Osteoblast (primary cell): ENCODE measurements around the gene KCNMB4. TPM values are rescaled to one million over a fixed set of nuclear protein-coding genes. Genes with fewer than 3 reads are reported as not detected.

Source experiments
- DNase-seq: peaks from one replicate; pipeline ENCODE4 v3.0.0; 2011; ENCODE audit warnings: low spot score, mixed read lengths; ENCODE audit not compliant: insufficient read length; ENCODE audit errors: missing footprints
- H2AFZ ChIP-seq: 2 replicates; pipeline ENCODE4 v1.6.0; 2011; ENCODE audit warnings: mild to moderate bottlenecking, low read length
- H3K27ac ChIP-seq: 2 replicates; pipeline ENCODE4 v1.5.1; 2011; ENCODE audit warnings: mild to moderate bottlenecking, low read depth, low read length, moderate library complexity
- H3K27me3 ChIP-seq: 2 replicates; pipeline ENCODE4 v1.6.0; 2012; ENCODE audit warnings: mild to moderate bottlenecking, control low read depth, inconsistent platforms, low read length, moderate library complexity; ENCODE audit not compliant: insufficient read depth
- H3K36me3 ChIP-seq: 2 replicates; pipeline ENCODE4 v1.5.1; 2011; ENCODE audit warnings: mild to moderate bottlenecking, low read length, control low read depth, moderate library complexity; ENCODE audit not compliant: insufficient read depth
- H3K4me1 ChIP-seq: 2 replicates; pipeline ENCODE4 v1.5.1; 2011; ENCODE audit warnings: mild to moderate bottlenecking, low read length, control low read depth, moderate library complexity; ENCODE audit not compliant: insufficient read depth
- H3K4me2 ChIP-seq: 2 replicates; pipeline ENCODE4 v1.6.0; 2011; ENCODE audit warnings: mild to moderate bottlenecking, low read length; ENCODE audit not compliant: insufficient read depth
- H3K4me3 ChIP-seq: fragments of 200-600 bp; sonication (generic); 3 replicates; pipeline ENCODE4 v1.5.1; 2012; ENCODE audit warnings: mild to moderate bottlenecking, low read length, inconsistent platforms; ENCODE audit not compliant: insufficient read depth
- H3K79me2 ChIP-seq: 2 replicates; pipeline ENCODE4 v1.6.0; 2012; ENCODE audit warnings: mild to moderate bottlenecking, low read length, control low read depth, inconsistent platforms; ENCODE audit not compliant: insufficient read depth
- H3K9me3 ChIP-seq: 2 replicates; pipeline ENCODE4 v1.5.1; 2011; ENCODE audit warnings: low read depth, low read length, control low read depth
- H4K20me1 ChIP-seq: 2 replicates; pipeline ENCODE4 v1.6.0; 2012; ENCODE audit warnings: mild to moderate bottlenecking, low read length, control low read depth; ENCODE audit not compliant: insufficient read depth
- CTCF ChIP-seq: IDR thresholded peaks from 2 replicates; pipeline ENCODE4 v1.5.1; 2011; ENCODE audit warnings: mild to moderate bottlenecking, low read depth, low read length, moderate library complexity; ENCODE audit errors: extremely low read depth
- total RNA-seq: library from RNA; depleted of rRNA; stranded (reverse); fragments of >200 nt; gene quantifications from 2 replicates; pipeline ENCODE4 v1.2.3, GENCODE V29; 2012

KCNMB4 gene
- total RNA-seq, 1 donor: under 0.01 TPM

DNA sequence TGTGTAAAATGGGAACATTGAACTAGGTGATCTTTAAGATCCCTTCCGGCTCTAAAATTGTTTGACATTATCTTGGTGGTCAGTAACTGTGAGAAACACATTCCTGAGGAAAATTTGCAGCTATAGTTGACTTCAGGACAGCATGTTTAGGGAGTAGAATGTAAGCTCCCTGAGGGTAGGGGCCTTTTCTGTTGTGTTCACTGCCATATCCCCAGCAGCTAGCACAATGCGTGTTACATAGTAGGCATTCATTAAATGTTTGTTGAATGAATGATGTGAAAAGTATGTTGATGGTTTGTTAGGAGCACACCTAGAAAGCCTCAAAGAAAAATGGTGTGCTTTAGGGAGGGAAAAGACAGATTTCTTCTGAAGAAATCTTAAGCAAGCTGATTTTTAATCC lies 38.5 kb upstream of the KCNMB4 start:
- TF ChIP-seq CTCF: no peak
- Histone ChIP-seq H3K27ac (no peak overlapping the region), H3K4me1 (no peaks in the 10 kb centered on the region), H3K4me3 (no peak overlapping the region), H3K27me3 (no peaks in the 10 kb centered on the region), H3K4me2 (no peak overlapping the region), H3K36me3 (peaks cover 4% of the 10 kb centered on the region), H3K9me3 (no peaks in the 10 kb centered on the region), H2AFZ (no peak overlapping the region), H4K20me1 (no peaks in the 10 kb centered on the region), H3K79me2 (peaks cover 20% of the 10 kb centered on the region)
- DNase-seq: no peak

DNA sequence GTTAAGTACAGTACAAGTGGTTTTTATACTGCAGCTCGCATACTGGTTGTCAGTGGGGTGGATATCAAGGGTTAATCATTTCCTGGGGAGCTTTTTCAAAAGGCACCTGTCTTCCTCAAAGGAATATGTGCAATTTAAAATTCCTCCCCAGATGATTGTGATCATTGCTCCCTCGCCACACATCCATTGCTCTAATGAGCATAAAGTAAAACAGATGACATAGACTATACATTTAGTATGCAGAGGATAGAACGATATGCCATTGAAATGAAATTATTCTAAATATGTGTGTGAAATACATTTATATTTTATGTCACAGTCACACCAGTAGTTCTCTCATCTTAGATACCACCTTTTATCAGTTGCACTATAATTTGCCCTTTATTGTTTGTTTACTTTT lies 36.4 kb upstream of the KCNMB4 start:
- Histone ChIP-seq H2AFZ (no peak overlapping the region), H3K4me1 (no peaks in the 10 kb centered on the region), H3K27ac (no peak overlapping the region), H3K4me2 (no peak overlapping the region), H3K9me3 (no peaks in the 10 kb centered on the region), H3K27me3 (no peaks in the 10 kb centered on the region), H4K20me1 (no peaks in the 10 kb centered on the region), H3K4me3 (no peak overlapping the region), H3K36me3 (peaks cover 4% of the 10 kb centered on the region), H3K79me2 (peaks cover 17% of the 10 kb centered on the region)
- no peak for DNase-seq
- TF ChIP-seq CTCF: no peak

DNA sequence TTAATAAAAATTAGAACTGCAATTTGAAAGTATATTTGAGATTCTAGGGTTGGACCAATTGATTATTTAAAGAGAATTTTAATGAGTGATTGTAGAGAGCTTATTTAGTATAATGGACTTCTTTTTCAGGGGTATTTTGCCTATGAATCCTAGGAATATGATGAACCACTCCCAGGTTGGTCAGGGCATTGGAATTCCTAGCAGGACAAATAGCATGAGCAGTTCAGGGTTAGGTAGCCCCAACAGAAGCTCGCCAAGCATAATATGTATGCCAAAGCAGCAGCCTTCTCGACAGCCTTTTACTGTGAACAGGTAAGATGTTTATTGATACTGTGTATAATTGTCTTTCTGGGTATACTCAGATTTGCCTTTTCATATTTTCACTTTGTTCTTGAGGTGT lies 35.9 kb upstream of the KCNMB4 start:
- Histone ChIP-seq H2AFZ (no peak overlapping the region), H3K36me3 (peaks cover 7% of the 10 kb centered on the region), H3K4me3 (no peak overlapping the region), H3K4me2 (no peak overlapping the region), H3K79me2 (peaks cover 17% of the 10 kb centered on the region), H3K9me3 (no peaks in the 10 kb centered on the region), H3K27ac (no peak overlapping the region), H3K27me3 (no peaks in the 10 kb centered on the region), H3K4me1 (no peaks in the 10 kb centered on the region), H4K20me1 (no peaks in the 10 kb centered on the region)
- no peak for DNase-seq
- TF ChIP-seq CTCF: no peak

DNA sequence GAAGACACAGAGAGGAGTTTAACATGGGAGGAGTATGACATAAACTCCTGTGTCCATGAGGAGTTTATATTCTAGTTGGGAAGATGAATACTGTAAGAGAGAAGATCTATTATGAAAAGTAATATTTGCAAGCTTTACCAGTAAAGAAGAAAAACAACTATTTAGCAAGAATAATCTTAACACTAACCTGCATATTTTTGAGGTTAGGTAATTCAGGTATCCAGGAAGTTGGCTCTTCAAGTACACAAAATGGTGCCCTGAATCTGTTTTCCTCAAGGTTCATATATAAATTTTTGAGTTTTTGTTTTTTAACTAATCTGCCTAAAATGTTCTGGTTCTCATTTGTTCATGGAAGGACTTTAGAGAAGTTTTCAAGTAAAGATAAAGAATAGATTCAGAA lies 33.9 kb upstream of the KCNMB4 start:
- no peak overlapping the region for H3K4me2 ChIP-seq
- no peak for TF ChIP-seq CTCF
- H3K4me1 ChIP-seq: no peaks in the 10 kb centered on the region
- H4K20me1 ChIP-seq: no peaks in the 10 kb centered on the region
- H3K27me3 ChIP-seq: no peaks in the 10 kb centered on the region
- H3K9me3 ChIP-seq: no peaks in the 10 kb centered on the region
- no peak overlapping the region for H3K4me3 ChIP-seq
- H3K36me3 ChIP-seq: peaks cover 21% of the 10 kb centered on the region
- no peak for DNase-seq
- H3K27ac ChIP-seq: no peak overlapping the region
- peaks cover 16% of the 10 kb centered on the region for H3K79me2 ChIP-seq
- no peak overlapping the region for H2AFZ ChIP-seq
